ENCODE measurements around the gene FAM50B.

FAM50B gene

GRCh38 chr6:3801960-3802359, 47.2 kb upstream of the FAM50B start:
- H3K9me3 ChIP-seq (ENCODE audit: control insufficient read depth, insufficient read depth, low read depth, low read length) = no peaks in the 10 kb centered on the region
- no peak overlapping the region for H3K27ac ChIP-seq (ENCODE audit: extremely low read depth, low read depth, low read length)
- no peaks in the 10 kb centered on the region for H3K36me3 ChIP-seq (ENCODE audit: control insufficient read depth in 2 of 2, insufficient read depth in 1 of 2, low read length in 2 of 2)
- no peak for TF ChIP-seq ZNF560 (tag by site-specific recombination; IDR thresholded peaks at IDR 0.05; ENCODE audit: borderline replicate concordance)
- TF ChIP-seq ZSCAN30 (tag by site-specific recombination; IDR thresholded peaks at IDR 0.05) = no peak
- no peak for TF ChIP-seq ZNF302 (tag by site-specific recombination; IDR thresholded peaks at IDR 0.05; ENCODE audit: low read depth)
- TF ChIP-seq ZNF585B (tag by site-specific recombination; IDR thresholded peaks at IDR 0.05) = no peak
- H3K4me1 ChIP-seq (ENCODE audit: control insufficient read depth, insufficient read depth, low read length) = peaks cover 4% of the 10 kb centered on the region; the same call in 1 of the 2 replicates
- no peak overlapping the region for H3K4me3 ChIP-seq (ENCODE audit: low read depth, low read length)
- ChIA-PET CTCF (interaction anchor here (0.7 to 1.0 kb wide), 2 partner anchors 13 to 59 kb away, joined by 3 read pairs; no protein-coding TSS in a partner anchor), POLR2A (no interaction called here)

GRCh38 chr6:3803627-3804468, 45.3 kb upstream of the FAM50B start:
- ChIA-PET POLR2A (no interaction called here), CTCF (interaction anchor here (0.9 to 1.1 kb wide), 3 partner anchors 45 to 129 kb away, joined by 3 to 5 read pairs (median 3); partner anchors contain the start of gene FAM50B)
- TF ChIP-seq HIC1 (tag by site-specific recombination; IDR thresholded peaks at IDR 0.05) = peak; percentile 55; the same call in 1 of the 2 replicates
- 0 out of 2 replicates have a peak, but pooled peaks have one; percentile 33 for TF ChIP-seq ZNF629 (tag by site-specific recombination; IDR thresholded peaks at IDR 0.05)
- TF ChIP-seq ZNF830 (tag by site-specific recombination; IDR thresholded peaks at IDR 0.05; ENCODE audit: low read depth) = no peak
- TF ChIP-seq ZNF670 (tag by site-specific recombination; IDR thresholded peaks at IDR 0.05; ENCODE audit: low read depth) = no peak
- peak; percentile 67; the same call in 1 of the 2 replicates for TF ChIP-seq MEIS1 (CRISPR knock-in tag; IDR thresholded peaks at IDR 0.05; ENCODE audit: borderline replicate concordance)
- no peak for TF ChIP-seq TRIM28 (IDR thresholded peaks at IDR 0.05; ENCODE audit: borderline replicate concordance, low read length)
- TF ChIP-seq ZNF366 (tag by site-specific recombination; conservative IDR thresholded peaks at IDR 0.05) = peak; percentile 6
- no peak for TF ChIP-seq EGR2 (tag by site-specific recombination; IDR thresholded peaks at IDR 0.05; ENCODE audit: low read depth)
- Histone ChIP-seq H3K36me3 (ENCODE audit: control insufficient read depth in 2 of 2, insufficient read depth in 1 of 2, low read length in 2 of 2) (no peaks in the 10 kb centered on the region), H3K4me3 (ENCODE audit: low read depth, low read length) (no peak overlapping the region), H3K4me1 (ENCODE audit: control insufficient read depth, insufficient read depth, low read length) (no peaks in the 10 kb centered on the region; the same call in 1 of the 2 replicates), H3K9me3 (ENCODE audit: control insufficient read depth, insufficient read depth, low read depth, low read length) (no peaks in the 10 kb centered on the region), H3K27ac (ENCODE audit: extremely low read depth, low read depth, low read length) (no peak overlapping the region)

- CTCF ChIA-PET = interaction anchor here (0.6 to 1.1 kb wide), 2 partner anchors 128 to 766 kb away, joined by 3 read pairs; no protein-coding TSS in a partner anchor
- POLR2A ChIA-PET = no interaction called here
- TF ChIP-seq ZNF366 (tag by site-specific recombination; conservative IDR thresholded peaks at IDR 0.05) (no peak), ZBTB6 (tag by site-specific recombination; IDR thresholded peaks at IDR 0.05) (no peak), ZBTB48 (tag by site-specific recombination; IDR thresholded peaks at IDR 0.05) (no peak), ZBTB17 (tag by site-specific recombination; IDR thresholded peaks at IDR 0.05) (no peak), ZNF514 (tag by site-specific recombination; IDR thresholded peaks at IDR 0.05) (no peak), ZNF768 (tag by site-specific recombination; IDR thresholded peaks at IDR 0.05) (no peak), HOXA7 (CRISPR knock-in tag; IDR thresholded peaks at IDR 0.05; ENCODE audit: borderline replicate concordance) (no peak), ZNF530 (tag by site-specific recombination; IDR thresholded peaks at IDR 0.05; ENCODE audit: low read depth) (no peak), ATF2 (tag by site-specific recombination; IDR thresholded peaks at IDR 0.05; ENCODE audit: low read depth) (no peak)
- H3K27ac ChIP-seq (ENCODE audit: extremely low read depth, low read depth, low read length) = no peak overlapping the region
- no peaks in the 10 kb centered on the region; the same call in 1 of the 2 replicates for H3K4me1 ChIP-seq (ENCODE audit: control insufficient read depth, insufficient read depth, low read length)
- no peaks in the 10 kb centered on the region for H3K36me3 ChIP-seq (ENCODE audit: control insufficient read depth in 2 of 2, insufficient read depth in 1 of 2, low read length in 2 of 2)
- no peaks in the 10 kb centered on the region for H3K9me3 ChIP-seq (ENCODE audit: control insufficient read depth, insufficient read depth, low read depth, low read length)
- no peak overlapping the region for H3K4me3 ChIP-seq (ENCODE audit: low read depth, low read length)
These were observed 44.2 kb upstream of the FAM50B start for GRCh38 chr6:3804964-3805363.
